ENCODE results near the gene SIRT6. TPM values are rescaled to one million over a fixed set of nuclear protein-coding genes. Genes with fewer than 3 reads are reported as not detected.
A peak's percentile ranks its signal among the peaks of the same experiment; 100 is the strongest.
"Not testable (repeated sequence)": the region's sequence is repeated elsewhere in the genome, so short reads cannot be mapped to it uniquely, and the experiment has no call there.

The SIRT6 gene
- total RNA-seq (26.9 and 28.1 TPM in 2 replicates), polyA plus RNA-seq (36.6 and 41.2 TPM in 2 replicates), polyA minus RNA-seq (9.4 and 16.9 TPM in 2 replicates), Bru-seq, nascent RNA (percentile 51 among the genes with signal in this experiment), BruChase-seq, experiment 1, labeled RNA remaining after a 6-hour chase (percentile 63 among the genes with signal in this experiment), BruChase-seq, experiment 2, labeled RNA remaining after a 2-hour chase (percentile 64 among the genes with signal in this experiment)
- 13.9 and 26.7 TPM in 2 replicates for polyA plus RNA-seq (2011; cell fraction: cytosol; rRNA removed)
- polyA plus RNA-seq (2011; cell fraction: nucleus; rRNA removed), result 41.7 and 49.9 TPM in 2 replicates
- polyA plus RNA-seq (2012), result 15.8 and 19.5 TPM in 2 replicates
- 22.4 TPM for polyA minus RNA-seq (2011; cell fraction: cytosol; rRNA and poly(A)+ RNA removed)
- polyA minus RNA-seq (2011; cell fraction: nucleus; rRNA and poly(A)+ RNA removed), result 12.1 and 20.4 TPM in 2 replicates
- long read RNA-seq, transcript SIRT6-202 (8 exons, 1,641 nt), result minor isoform, 8 of 35 reads
- long read RNA-seq, transcript SIRT6-204 (2 exons, 371 nt), result major isoform, 17 of 35 reads
- long read RNA-seq, partial matches to known transcripts, result 3 of 35 reads
- long read RNA-seq, other reads (novel, unspliced or antisense), result 2 of 35 reads

DNA sequence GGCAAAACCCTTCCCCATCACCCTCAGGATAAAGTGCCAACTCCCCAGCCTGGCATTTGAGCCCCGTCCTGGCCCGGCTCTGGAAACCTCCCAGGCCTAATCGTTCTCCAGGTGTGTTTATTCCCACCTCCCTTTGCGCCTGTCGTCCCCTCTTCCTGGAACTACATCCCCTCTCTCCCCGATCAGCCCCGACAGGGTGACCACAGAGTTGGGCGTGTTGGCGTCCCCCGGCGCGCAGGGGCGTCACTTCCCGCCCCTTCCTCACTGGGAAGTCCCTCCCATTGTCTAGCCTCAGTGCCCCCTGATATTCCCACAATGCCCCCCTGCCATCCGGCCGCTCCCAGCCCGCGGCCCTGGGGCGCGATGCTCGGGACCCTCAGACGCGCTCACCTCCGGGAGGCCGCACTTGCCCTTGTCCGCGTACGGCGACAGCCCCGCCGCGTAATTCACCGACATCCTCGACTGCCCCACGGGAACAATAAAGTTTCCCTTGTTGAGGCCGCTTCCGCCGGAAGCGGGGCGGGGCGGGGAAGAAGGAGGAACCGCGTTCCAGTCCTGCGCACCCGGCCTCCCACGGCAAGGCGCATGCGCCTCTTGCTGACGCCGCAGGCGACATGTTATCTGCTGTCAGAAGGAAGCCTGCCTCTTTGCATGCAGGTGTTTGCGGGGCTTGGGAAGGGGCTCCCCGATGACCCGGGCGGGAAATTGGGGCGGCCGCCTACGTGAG is at the start of gene SIRT6, which contains the start of gene ANKRD24:
Gene SIRT6 (minus strand): TSS at position 480 of the 727 bp plus-strand sequence. CDS start 24 bp downstream, at position 456.
Gene ANKRD24 (plus strand): TSS at position 606 of the 727 bp plus-strand sequence. CDS start 3,737 bp downstream, outside the sequence.
- dilution Hi-C loops (cut with MboI; ENCODE audit: extremely low pct_ligation_motif_present, low sequenced_read_pairs), result no loop called here
- POLR2A ChIA-PET, result no interaction called here

DNA sequence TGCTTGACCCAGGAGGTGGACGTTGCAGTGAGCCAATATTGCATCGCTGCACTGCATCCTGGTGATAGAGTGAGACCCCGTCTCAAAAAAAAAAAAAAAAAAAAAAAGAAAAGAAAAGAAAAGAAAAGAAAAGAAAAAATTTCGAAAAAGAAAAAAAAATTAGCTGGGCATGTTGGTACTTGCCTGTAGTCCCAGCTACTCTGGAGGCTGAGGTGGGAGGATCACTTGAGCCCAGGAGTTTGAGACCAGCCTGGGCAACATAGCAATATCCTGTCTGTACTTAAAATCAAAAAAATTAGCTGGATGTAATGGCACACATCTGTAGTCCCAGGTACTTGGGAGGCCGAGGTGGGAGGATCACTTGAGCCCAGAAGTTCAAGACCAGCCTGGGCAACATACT is 49.8 kb upstream of the SIRT6 start:
- FAIRE-seq; H3K27me3 ChIP-seq (ENCODE audit: control insufficient read depth in 2 of 2, insufficient read depth in 2 of 2, low read length in 2 of 2); H3K36me3 ChIP-seq (ENCODE audit: control insufficient read depth in 2 of 2, extremely low read depth in 1 of 2, insufficient read depth in 2 of 2, low read length in 2 of 2); H3K79me2 ChIP-seq (ENCODE audit: control insufficient read depth, insufficient read depth, low read length); H3K27ac ChIP-seq (ENCODE audit: insufficient read depth, low read depth, low read length); H3K4me2 ChIP-seq (ENCODE audit: insufficient read depth, low read length); H3K4me3 ChIP-seq (replicated peaks in 1 of 3; ENCODE audit: insufficient read depth in 1 of 3, low read depth in 1 of 3, low read length in 3 of 3); BruUV-seq (replicated peaks); H4K20me1 ChIP-seq (replicated peaks; ENCODE audit: control insufficient read depth, extremely low read depth, insufficient read depth, low read length); dilution Hi-C loops (cut with MboI; ENCODE audit: extremely low pct_ligation_motif_present, low sequenced_read_pairs); H3K9me1 ChIP-seq (replicated peaks; ENCODE audit: control insufficient read depth, extremely low read depth, insufficient read depth, low read length); intact Hi-C loops (cut with micrococcal nuclease); H2AFZ ChIP-seq (ENCODE audit: low read depth, low read length); H3K9ac ChIP-seq (replicated peaks; ENCODE audit: extremely low read depth, insufficient read depth, low read length); H3K9me3 ChIP-seq (replicated peaks; ENCODE audit: control insufficient read depth, insufficient read depth, low read length); DNase-seq (ENCODE audit: low read depth, low spot score); H3K4me1 ChIP-seq (ENCODE audit: control insufficient read depth, extremely low read depth, insufficient read depth, low read length): not testable (repeated sequence)
- POLR2A ChIA-PET, result interaction anchor here (0.7 kb wide), 1 partner anchor 111 kb away, joined by 3 read pairs; no protein-coding TSS in a partner anchor
- CTCF ChIA-PET, result interaction anchor here (0.6 to 1.4 kb wide), 5 partner anchors 9 to 120 kb away, joined by 3 to 5 read pairs (median 3); no protein-coding TSS in a partner anchor

More for the DNA sequence above, at the start of gene SIRT6, which contains the start of gene ANKRD24:
- CTCF ChIA-PET, result no interaction called here
- H3K9me3 ChIP-seq (replicated peaks; ENCODE audit: control insufficient read depth, insufficient read depth, low read length), result no peaks in the 10 kb centered on the region
- H4K20me1 ChIP-seq (replicated peaks; ENCODE audit: control insufficient read depth, extremely low read depth, insufficient read depth, low read length), result no peaks in the 10 kb centered on the region
- peak; percentile 98 for FAIRE-seq
- peaks cover 0 to 5% of the 10 kb centered on the region in 2 experiments for H3K36me3 ChIP-seq (ENCODE audit: control insufficient read depth in 2 of 2, extremely low read depth in 1 of 2, insufficient read depth in 2 of 2, low read length in 2 of 2)
- BruUV-seq (replicated peaks), result TSS peak; percentile 56
- H2AFZ ChIP-seq (ENCODE audit: low read depth, low read length), result peak within 1 kb of the TSS; percentile 94
- peak within 1 kb of the TSS; percentile 87 to 90 (median 89) for H3K4me3 ChIP-seq (replicated peaks in 1 of 3; ENCODE audit: insufficient read depth in 1 of 3, low read depth in 1 of 3, low read length in 3 of 3)
- no peak for TF ChIP-seq JUN (IDR thresholded peaks at IDR 0.05; ENCODE audit: borderline replicate concordance, insufficient read depth, insufficient read length, low read depth)
- TF ChIP-seq FOS (IDR thresholded peaks at IDR 0.05; ENCODE audit: borderline replicate concordance, insufficient read depth, low read length), result no peak
- peak; percentile 56 for TF ChIP-seq POLR2AphosphoS5 (IDR thresholded peaks at IDR 0.05; ENCODE audit: insufficient read depth, low read depth, low read length)
- TF ChIP-seq, protein P1, sequence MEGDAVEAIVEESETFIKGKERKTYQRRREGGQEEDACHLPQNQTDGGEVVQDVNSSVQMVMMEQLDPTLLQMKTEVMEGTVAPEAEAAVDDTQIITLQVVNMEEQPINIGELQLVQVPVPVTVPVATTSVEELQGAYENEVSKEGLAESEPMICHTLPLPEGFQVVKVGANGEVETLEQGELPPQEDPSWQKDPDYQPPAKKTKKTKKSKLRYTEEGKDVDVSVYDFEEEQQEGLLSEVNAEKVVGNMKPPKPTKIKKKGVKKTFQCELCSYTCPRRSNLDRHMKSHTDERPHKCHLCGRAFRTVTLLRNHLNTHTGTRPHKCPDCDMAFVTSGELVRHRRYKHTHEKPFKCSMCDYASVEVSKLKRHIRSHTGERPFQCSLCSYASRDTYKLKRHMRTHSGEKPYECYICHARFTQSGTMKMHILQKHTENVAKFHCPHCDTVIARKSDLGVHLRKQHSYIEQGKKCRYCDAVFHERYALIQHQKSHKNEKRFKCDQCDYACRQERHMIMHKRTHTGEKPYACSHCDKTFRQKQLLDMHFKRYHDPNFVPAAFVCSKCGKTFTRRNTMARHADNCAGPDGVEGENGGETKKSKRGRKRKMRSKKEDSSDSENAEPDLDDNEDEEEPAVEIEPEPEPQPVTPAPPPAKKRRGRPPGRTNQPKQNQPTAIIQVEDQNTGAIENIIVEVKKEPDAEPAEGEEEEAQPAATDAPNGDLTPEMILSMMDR (IDR thresholded peaks at IDR 0.05; ENCODE audit: extremely low read depth in 1 of 2, insufficient read depth in 1 of 2, low read depth in 1 of 2, low read length in 2 of 2), result no peak
- TF ChIP-seq GATA2 (IDR thresholded peaks at IDR 0.05; ENCODE audit: insufficient read depth, insufficient read length, low read depth, low read length), result no peak
- TF ChIP-seq POLR2A (IDR thresholded peaks at IDR 0.05; ENCODE audit: low read depth, low read length), result peak; percentile 74
- no peak for TF ChIP-seq EZH2 (IDR thresholded peaks at IDR 0.05; ENCODE audit: borderline replicate concordance, low read depth, low read length, severe bottlenecking)
- peaks cover 2% of the 10 kb centered on the region for H3K79me2 ChIP-seq (ENCODE audit: control insufficient read depth, insufficient read depth, low read length)
- H3K9me1 ChIP-seq (replicated peaks; ENCODE audit: control insufficient read depth, extremely low read depth, insufficient read depth, low read length), result no peaks in the 10 kb centered on the region
- peak within 1 kb of the TSS; percentile 87 for H3K9ac ChIP-seq (replicated peaks; ENCODE audit: extremely low read depth, insufficient read depth, low read length)
- peaks cover 3% of the 10 kb centered on the region for H3K4me1 ChIP-seq (ENCODE audit: control insufficient read depth, extremely low read depth, insufficient read depth, low read length)
- H3K27me3 ChIP-seq (ENCODE audit: control insufficient read depth in 2 of 2, insufficient read depth in 2 of 2, low read length in 2 of 2), result no peaks in the 10 kb centered on the region
- peak; percentile 94 for DNase-seq (ENCODE audit: low read depth, low spot score)
- intact Hi-C loops (cut with micrococcal nuclease), result no loop called here
- H3K4me2 ChIP-seq (ENCODE audit: insufficient read depth, low read length), result peak within 1 kb of the TSS; percentile 88
- H3K27ac ChIP-seq (ENCODE audit: insufficient read depth, low read depth, low read length), result peak within 1 kb of the TSS; percentile 78

Data from endothelial cell of umbilical vein (primary cell).